GM12872 (cell line): ENCODE results near the gene FOXP1.

Experiments
- TF ChIP-seq, protein P1 (sequence below): IDR thresholded peaks from 3 replicates; pipeline ENCODE4 v1.5.1; 2011; ENCODE audit warnings: low read depth, mild to moderate bottlenecking, low read length, moderate library complexity; ENCODE audit not compliant: insufficient read depth

FOXP1 gene

DNA sequence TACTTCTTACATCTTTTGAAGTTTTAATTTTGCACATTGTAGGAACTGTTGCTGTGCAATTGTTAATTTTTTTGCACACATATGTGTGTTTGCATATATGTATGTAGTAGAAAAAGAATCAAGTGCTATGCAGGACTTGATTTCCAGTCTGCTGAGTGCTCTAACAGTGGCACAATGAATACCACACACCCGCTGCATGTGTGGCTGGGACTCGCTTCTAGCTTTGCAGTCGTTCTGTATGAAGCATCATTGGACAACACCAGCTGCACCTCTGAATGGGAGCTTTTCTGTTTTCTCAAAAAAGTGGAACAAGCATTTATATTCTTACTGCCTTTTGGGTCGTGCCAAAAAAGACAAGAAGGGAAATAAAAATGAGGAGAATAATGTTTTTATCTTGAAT lies 564.7 kb downstream of the FOXP1 start:
- TF ChIP-seq, protein P1, sequence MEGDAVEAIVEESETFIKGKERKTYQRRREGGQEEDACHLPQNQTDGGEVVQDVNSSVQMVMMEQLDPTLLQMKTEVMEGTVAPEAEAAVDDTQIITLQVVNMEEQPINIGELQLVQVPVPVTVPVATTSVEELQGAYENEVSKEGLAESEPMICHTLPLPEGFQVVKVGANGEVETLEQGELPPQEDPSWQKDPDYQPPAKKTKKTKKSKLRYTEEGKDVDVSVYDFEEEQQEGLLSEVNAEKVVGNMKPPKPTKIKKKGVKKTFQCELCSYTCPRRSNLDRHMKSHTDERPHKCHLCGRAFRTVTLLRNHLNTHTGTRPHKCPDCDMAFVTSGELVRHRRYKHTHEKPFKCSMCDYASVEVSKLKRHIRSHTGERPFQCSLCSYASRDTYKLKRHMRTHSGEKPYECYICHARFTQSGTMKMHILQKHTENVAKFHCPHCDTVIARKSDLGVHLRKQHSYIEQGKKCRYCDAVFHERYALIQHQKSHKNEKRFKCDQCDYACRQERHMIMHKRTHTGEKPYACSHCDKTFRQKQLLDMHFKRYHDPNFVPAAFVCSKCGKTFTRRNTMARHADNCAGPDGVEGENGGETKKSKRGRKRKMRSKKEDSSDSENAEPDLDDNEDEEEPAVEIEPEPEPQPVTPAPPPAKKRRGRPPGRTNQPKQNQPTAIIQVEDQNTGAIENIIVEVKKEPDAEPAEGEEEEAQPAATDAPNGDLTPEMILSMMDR: no peak

DNA sequence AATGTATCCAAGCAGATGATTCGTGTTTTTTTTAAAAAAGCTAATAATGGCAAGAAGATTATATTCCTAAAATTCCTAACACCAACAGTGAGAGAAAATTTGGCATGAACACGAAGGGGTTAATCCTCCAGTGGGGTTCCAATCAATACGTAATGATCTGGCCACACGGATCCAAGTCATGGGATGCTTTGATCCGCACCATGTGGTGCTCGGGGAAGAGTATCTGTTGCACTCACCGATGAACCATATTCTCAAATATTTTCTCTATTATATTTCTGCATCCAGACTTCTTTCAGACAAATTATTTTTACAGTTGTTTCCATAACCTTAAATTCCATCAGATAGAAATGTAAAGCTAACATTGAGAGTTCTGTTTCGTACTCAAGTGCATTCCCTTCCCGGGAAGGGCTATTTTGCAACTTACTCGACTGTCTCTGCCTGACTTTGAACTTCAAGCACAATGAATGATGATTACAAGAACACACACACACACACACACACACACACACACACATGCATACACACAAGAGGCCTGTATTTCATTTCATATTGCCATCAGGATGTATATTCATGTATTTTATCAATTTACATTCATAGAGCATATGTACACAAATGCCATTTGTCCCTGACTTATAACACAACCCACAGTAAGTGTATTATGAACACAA lies 567.2 kb downstream of the FOXP1 start:
- TF ChIP-seq, protein P1: no peak

DNA sequence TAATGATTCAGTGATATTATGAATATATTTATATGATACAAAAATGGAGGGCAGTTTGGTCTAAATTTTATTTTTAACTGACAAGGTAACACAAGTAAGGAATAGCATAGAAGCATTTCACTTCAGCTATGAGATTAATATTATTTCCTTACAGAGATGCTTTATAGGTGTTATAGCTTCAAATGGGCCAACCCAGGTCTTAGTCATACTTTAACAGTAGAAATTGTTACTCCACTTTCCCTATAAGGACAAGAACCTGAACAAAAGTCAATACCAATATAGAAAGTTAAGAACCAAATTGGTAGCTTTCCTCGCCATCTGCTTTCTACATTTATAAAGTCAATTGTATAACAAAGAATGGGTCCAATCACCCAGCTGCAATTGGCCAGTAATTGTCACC lies 570.6 kb downstream of the FOXP1 start:
- TF ChIP-seq, protein P1: no peak

DNA sequence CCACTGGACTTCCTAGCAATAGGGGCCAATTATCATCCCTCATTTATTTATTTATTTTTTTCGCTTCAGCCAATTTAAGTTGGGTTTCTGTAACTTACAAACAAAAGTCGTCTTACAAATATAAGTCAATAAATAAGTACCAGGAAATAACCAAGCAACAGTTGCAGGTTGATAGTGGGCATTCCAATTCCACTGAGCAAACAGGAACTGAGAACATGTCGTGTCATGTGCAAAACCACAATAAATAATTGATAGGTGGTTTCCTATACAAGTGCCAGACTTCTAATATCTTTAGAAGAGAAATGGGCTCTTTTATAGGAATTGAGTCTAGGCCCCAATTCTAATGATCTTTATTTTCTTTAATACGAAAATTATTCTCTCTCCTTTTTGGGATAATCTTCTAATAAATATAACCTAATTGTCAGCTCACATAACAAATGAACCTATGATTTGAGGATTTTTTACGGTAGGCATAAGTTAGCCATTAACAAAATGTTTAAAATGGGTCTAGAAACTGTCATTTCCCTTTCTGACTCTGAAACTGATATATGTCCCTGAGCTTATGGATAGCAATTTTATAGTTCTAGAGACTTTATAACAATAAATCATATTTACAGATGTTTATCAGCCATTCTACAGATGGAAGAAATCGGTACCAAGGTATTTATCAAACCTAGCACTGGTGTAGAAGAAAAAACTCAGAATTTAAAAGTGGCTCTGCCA lies 571.8 kb downstream of the FOXP1 start:
- TF ChIP-seq, protein P1: no peak

DNA sequence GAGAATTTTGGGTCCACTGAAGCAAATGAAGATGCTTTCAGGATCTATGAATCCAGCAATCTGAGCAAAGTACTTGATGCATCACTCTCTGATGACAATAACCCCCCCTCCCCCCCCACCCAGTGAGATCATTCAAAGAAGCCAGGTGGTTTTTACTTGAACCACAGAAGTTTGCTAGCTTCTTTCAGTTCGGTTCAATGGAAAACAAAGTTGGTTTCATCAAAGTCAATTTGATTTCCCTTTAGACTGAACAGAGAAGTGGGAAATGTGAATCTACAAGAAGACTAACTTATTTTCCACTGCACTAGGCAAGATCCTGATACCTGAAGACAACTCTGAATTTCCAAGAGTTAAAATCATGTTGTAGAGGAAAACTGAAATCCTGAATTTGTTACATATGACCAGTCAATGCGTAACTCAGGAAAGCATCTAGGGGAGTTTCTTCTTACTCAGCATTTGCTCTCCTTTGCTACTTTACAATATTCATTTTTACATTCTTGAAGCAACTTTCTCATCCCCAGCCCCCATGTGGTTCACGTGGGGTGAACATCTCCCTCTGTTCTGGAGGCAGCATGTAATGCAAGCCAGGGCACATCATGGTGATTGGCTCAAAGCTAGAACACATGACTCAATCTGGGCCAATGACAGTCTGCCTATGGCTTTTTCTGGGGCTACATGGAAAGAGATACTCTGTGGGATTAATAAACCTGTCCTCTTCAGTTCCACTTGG lies 572.6 kb downstream of the FOXP1 start:
- TF ChIP-seq, protein P1: no peak

DNA sequence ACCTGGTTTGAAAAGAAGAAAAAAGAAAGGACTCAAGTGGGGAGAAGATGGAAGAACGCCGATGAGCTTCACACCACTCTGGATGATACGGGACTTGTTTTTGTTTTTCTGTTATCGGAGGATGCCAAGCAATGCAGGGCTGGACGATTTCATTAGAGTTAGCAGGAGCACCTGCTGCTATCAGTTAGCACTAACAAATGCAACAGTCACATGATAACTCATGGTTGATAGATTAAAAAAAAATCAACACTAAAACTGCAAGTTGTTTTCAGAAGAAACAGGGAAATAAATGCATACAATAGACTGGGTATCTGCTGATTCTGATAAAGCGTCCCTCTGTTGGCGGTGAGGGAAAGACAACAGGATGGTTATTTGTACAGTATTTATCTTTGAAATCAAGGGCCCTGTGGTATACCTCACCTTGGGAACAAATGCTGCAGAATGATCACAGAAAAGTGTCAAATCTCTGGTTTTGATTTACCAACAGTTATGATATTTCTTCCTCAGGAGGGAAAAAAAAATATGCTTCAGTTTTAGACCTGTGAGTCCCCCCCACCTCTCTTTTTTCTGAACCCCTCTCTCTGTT lies 575.1 kb downstream of the FOXP1 start:
- TF ChIP-seq, protein P1: no peak
